ENCODE data around the gene UBXN10.

GRCh38 chr1:20199840-20200239, 13.9 kb downstream of the UBXN10 start:
- TF ChIP-seq, protein P1, sequence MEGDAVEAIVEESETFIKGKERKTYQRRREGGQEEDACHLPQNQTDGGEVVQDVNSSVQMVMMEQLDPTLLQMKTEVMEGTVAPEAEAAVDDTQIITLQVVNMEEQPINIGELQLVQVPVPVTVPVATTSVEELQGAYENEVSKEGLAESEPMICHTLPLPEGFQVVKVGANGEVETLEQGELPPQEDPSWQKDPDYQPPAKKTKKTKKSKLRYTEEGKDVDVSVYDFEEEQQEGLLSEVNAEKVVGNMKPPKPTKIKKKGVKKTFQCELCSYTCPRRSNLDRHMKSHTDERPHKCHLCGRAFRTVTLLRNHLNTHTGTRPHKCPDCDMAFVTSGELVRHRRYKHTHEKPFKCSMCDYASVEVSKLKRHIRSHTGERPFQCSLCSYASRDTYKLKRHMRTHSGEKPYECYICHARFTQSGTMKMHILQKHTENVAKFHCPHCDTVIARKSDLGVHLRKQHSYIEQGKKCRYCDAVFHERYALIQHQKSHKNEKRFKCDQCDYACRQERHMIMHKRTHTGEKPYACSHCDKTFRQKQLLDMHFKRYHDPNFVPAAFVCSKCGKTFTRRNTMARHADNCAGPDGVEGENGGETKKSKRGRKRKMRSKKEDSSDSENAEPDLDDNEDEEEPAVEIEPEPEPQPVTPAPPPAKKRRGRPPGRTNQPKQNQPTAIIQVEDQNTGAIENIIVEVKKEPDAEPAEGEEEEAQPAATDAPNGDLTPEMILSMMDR (IDR thresholded peaks at IDR 0.05): no peak
- no peak for TF ChIP-seq POLR2AphosphoS5 (IDR thresholded peaks at IDR 0.05)
- no peak for TF ChIP-seq POLR2A (IDR thresholded peaks at IDR 0.05)
